Activated CD8-positive, alpha-beta T cell treated with anti-CD3 and anti-CD28 coated beads for 36 hours (primary cell): ENCODE results near the gene OR6C2. TPM values are rescaled to one million over a fixed set of nuclear protein-coding genes. Genes with fewer than 3 reads are reported as not detected.
"Not testable (repeated sequence)": the region's sequence is repeated elsewhere in the genome, so short reads cannot be mapped to it uniquely, and the experiment has no call there.

Experiments used
- ATAC-seq: fragments of 200-7000 bp; cut with Tn5 transposase; one replicate; pipeline ENCODE4 v1.10.0; 2021; ENCODE audit warnings: mild to moderate bottlenecking, moderate library complexity
- CTCF ChIA-PET: fragments of 350-600 bp; sonication (Branson Sonifier 250); formaldehyde crosslinking; loops from one replicate; lab custom pipeline; 2021; ENCODE audit warnings: antibody characterized with exemption; lab: Charles Lee
- POLR2A ChIA-PET: fragments of 350-600 bp; sonication (Branson Sonifier 250); formaldehyde crosslinking; loops from one replicate; lab custom pipeline; 2021; ENCODE audit warnings: antibody characterized with exemption; lab: Charles Lee
- DNase-seq: peaks from one replicate; pipeline ENCODE4 v3.0.0-alpha.2; 2020
- H3K27ac Mint-ChIP-seq: one replicate; pipeline ENCODE4 v1.8.0; 2021; ENCODE audit warnings: mild to moderate bottlenecking, mixed read lengths
- H3K27me3 Mint-ChIP-seq: one replicate; pipeline ENCODE4 v1.8.0; 2021; ENCODE audit warnings: mixed read lengths
- H3K36me3 Mint-ChIP-seq: one replicate; pipeline ENCODE4 v1.8.0; 2021; ENCODE audit warnings: low read depth, mixed read lengths
- H3K4me1 Mint-ChIP-seq: one replicate; pipeline ENCODE4 v1.8.0; 2021; ENCODE audit warnings: low read depth, mixed read lengths
- H3K4me3 Mint-ChIP-seq: one replicate; pipeline ENCODE4 v1.8.0; 2021; ENCODE audit warnings: mild to moderate bottlenecking, moderate library complexity, mixed read lengths
- H3K9me3 Mint-ChIP-seq: one replicate; pipeline ENCODE4 v1.8.0; 2021; ENCODE audit warnings: mixed read lengths
- CTCF ChIP-seq: fragments of 200-600 bp; IDR thresholded peaks from one replicate; pipeline ENCODE4 v1.8.0; 2022; ENCODE audit warnings: antibody characterized with exemption, mild to moderate bottlenecking
- intact Hi-C: fragments of 100-400 bp; cut with micrococcal nuclease; formaldehyde crosslinking; loops from one replicate; pipeline ENCODE4 v1.10.0; 2022
- total RNA-seq, 2 experiments: library from RNA; stranded (reverse); gene quantifications; one replicate each; pipeline ENCODE4 v1.2.3, GENCODE V29; 2021

Gene OR6C2
- total RNA-seq, 2 experiments from 2014 or later: not detected

- ChIA-PET POLR2A (no interaction called here), CTCF (no interaction called here)
- Mint-ChIP-seq H3K9me3 (peaks cover 1% of the 10 kb centered on the region), H3K27me3 (peaks cover 18% of the 10 kb centered on the region), H3K4me1 (no peaks in the 10 kb centered on the region), H3K36me3 (no peaks in the 10 kb centered on the region), H3K27ac (no peak overlapping the region), H3K4me3 (no peak overlapping the region)
- no peak for TF ChIP-seq CTCF
- ATAC-seq (no peak), DNase-seq (no peak)
- intact Hi-C loops: no loop called here
Observed at GRCh38 chr12:55469291-55469690, 25.4 kb downstream of the OR6C2 start.

- ChIA-PET POLR2A (no interaction called here), CTCF (no interaction called here)
- intact Hi-C loops: no loop called here
- TF ChIP-seq CTCF: no peak
- no peak for DNase-seq
- Mint-ChIP-seq H3K27me3 (peaks cover 15% of the 10 kb centered on the region), H3K4me3 (no peak within 1 kb of the TSS), H3K27ac (no peak within 1 kb of the TSS), H3K4me1 (no peaks in the 10 kb centered on the region), H3K9me3 (no peaks in the 10 kb centered on the region), H3K36me3 (no peaks in the 10 kb centered on the region)
- ATAC-seq: no peak
Observed at GRCh38 chr12:55470088-55470829, 26.4 kb downstream of the OR6C2 start, which contains the start of gene OR6C70. TSS of gene OR6C70 (minus strand) at chr12:55470138. CDS start at chr12:55470138, 0 bp downstream.

DNA sequence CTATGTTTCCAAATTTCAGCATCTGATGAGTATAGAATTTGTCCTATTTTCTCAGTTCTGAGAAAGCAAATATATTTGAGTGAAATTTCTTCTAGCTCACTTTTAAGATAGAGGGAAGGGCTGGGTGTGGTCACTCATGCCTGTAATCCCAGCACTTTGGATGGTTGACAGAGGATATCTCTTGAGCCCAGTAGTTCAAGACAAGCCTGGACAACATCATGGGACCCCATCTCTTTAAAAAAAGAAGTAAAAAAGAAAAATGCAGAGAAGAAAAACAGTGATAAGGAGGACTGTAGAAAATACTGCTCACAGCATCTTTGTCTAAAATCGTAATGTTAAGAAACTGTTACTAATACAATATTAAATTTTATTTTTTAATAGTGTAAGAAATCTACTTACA lies 28.4 kb downstream of the OR6C2 start:
- POLR2A ChIA-PET: no interaction called here
- intact Hi-C loops: no loop called here
- no peaks in the 10 kb centered on the region for H3K9me3 Mint-ChIP-seq
- H3K27me3 Mint-ChIP-seq: peaks cover 13% of the 10 kb centered on the region
- no peak overlapping the region for H3K27ac Mint-ChIP-seq
- H3K36me3 Mint-ChIP-seq: no peaks in the 10 kb centered on the region
- ATAC-seq (no peak), DNase-seq (no peak)
- TF ChIP-seq CTCF: no peak
- no peak overlapping the region for H3K4me3 Mint-ChIP-seq
- CTCF ChIA-PET: interaction anchor here (1.6 kb wide), 1 partner anchor 184 kb away, joined by 6 read pairs; no protein-coding TSS in a partner anchor
- H3K4me1 Mint-ChIP-seq: no peaks in the 10 kb centered on the region

- DNase-seq, ATAC-seq, intact Hi-C loops, H3K27ac Mint-ChIP-seq, H3K9me3 Mint-ChIP-seq, POLR2A ChIA-PET, H3K36me3 Mint-ChIP-seq, CTCF ChIA-PET, H3K4me3 Mint-ChIP-seq, H3K4me1 Mint-ChIP-seq: not testable (repeated sequence)
- peaks cover 12% of the 10 kb centered on the region for H3K27me3 Mint-ChIP-seq
Observed at GRCh38 chr12:55479136-55479535, 35.3 kb downstream of the OR6C2 start.

GRCh38 chr12:55484284-55484683 lies 40.4 kb downstream of the OR6C2 start:
- POLR2A ChIA-PET, ATAC-seq, H3K27ac Mint-ChIP-seq, H3K9me3 Mint-ChIP-seq, DNase-seq, CTCF ChIA-PET, intact Hi-C loops, H3K4me1 Mint-ChIP-seq, H3K36me3 Mint-ChIP-seq, H3K4me3 Mint-ChIP-seq: not testable (repeated sequence)
- H3K27me3 Mint-ChIP-seq: peaks cover 13% of the 10 kb centered on the region

DNA sequence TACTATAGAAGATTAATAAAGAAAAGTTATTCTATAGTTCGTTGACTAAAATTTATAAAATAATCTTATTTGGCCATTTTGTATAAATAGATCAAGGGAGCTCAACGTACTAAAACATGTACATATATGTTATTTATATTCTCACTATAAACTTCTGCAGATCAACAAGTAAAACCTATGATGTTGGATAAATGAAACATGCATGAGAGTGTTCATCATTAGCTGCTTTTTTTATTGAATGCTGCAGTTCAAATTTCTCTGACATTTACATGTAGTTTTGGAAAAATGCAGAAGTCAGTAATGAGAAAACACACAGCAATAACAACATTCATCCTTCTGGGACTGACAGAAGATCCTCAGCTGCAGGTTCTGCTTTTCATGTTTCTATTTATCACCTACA lies 48.2 kb downstream of the OR6C2 start, which contains the start of gene OR6C68:
Gene OR6C68 (plus strand): TSS at position 301 of the 400 bp plus-strand sequence. CDS start 0 bp downstream, at position 301.
- Mint-ChIP-seq H3K27ac (no peak within 1 kb of the TSS), H3K27me3 (peaks cover 6% of the 10 kb centered on the region), H3K4me1 (no peaks in the 10 kb centered on the region), H3K4me3 (no peak within 1 kb of the TSS), H3K36me3 (no peaks in the 10 kb centered on the region), H3K9me3 (no peaks in the 10 kb centered on the region)
- ChIA-PET POLR2A (no interaction called here), CTCF (interaction anchor here (1.0 kb wide), 1 partner anchor 9 kb away, joined by 4 read pairs; no protein-coding TSS in a partner anchor)
- ATAC-seq (no peak), DNase-seq (no peak)
- no peak for TF ChIP-seq CTCF
- intact Hi-C loops: no loop called here
